Measurements from ENCODE around the gene NCKAP5.

GRCh38 chr2:132721938-132722337 lies 846.3 kb downstream of the NCKAP5 start:
- TF ChIP-seq, protein P1, sequence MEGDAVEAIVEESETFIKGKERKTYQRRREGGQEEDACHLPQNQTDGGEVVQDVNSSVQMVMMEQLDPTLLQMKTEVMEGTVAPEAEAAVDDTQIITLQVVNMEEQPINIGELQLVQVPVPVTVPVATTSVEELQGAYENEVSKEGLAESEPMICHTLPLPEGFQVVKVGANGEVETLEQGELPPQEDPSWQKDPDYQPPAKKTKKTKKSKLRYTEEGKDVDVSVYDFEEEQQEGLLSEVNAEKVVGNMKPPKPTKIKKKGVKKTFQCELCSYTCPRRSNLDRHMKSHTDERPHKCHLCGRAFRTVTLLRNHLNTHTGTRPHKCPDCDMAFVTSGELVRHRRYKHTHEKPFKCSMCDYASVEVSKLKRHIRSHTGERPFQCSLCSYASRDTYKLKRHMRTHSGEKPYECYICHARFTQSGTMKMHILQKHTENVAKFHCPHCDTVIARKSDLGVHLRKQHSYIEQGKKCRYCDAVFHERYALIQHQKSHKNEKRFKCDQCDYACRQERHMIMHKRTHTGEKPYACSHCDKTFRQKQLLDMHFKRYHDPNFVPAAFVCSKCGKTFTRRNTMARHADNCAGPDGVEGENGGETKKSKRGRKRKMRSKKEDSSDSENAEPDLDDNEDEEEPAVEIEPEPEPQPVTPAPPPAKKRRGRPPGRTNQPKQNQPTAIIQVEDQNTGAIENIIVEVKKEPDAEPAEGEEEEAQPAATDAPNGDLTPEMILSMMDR (IDR thresholded peaks at IDR 0.05; ENCODE audit: poor library complexity): no peak
- TF ChIP-seq EZH2 (IDR thresholded peaks at IDR 0.05; ENCODE audit: borderline replicate concordance): no peak
